Activated T-cell treated with anti-CD3 and anti-CD28 coated beads, Interleukin-2, amount 50 U/mL, for 1 hour (primary cell): Measurements from ENCODE around the gene NATD1.
"Not testable (repeated sequence)": the region's sequence is repeated elsewhere in the genome, so short reads cannot be mapped to it uniquely, and the experiment has no call there.

Source experiments
- DNase-seq: peaks from one replicate; pipeline ENCODE4 v3.0.0-alpha.2; 2020

NATD1 gene

DNA sequence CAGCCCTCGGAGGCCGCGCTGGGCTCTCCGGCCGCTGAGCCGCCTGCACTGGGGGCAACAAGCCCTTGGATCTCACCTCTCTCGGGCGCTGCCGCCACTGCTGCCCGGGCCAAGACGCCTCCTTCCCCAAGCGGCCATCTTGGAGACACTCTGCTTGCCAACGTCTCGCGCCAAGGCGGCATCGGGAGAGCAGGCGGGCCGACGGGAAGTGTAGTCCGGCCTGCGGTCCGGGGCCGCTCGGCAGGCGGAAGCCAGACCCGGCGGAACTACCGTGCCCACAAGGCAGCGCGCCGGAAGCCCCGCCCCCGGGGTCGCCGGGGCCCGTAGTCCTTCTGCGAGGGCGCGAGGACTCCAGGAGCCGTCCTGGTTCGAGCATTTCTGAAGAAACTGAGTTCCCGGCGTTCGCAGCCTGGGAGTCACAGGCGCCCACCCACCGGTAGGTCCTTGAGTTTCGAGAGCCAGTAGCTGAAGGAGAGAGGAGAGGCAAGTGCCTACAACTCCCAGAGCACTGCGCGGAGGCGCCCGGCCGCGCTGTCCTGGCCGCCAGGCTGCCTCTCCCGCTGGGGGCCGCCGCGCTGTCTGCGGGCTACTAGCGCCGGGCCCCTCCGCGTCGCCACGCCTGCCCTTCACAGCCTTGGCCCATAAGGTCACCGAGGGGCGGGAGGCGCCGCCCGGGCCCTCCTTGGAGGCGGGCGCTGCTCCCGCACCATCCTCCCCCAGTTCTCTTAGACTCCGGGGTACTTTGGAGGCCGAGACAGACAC is 39.0 kb downstream of the NATD1 start, which contains the start of gene TMEM11:
TMEM11 (minus strand) TSS at position 147 of the 762 bp plus-strand sequence; CDS start at position 138, 9 bp downstream.
- DNase-seq: peak; percentile 96

DNA sequence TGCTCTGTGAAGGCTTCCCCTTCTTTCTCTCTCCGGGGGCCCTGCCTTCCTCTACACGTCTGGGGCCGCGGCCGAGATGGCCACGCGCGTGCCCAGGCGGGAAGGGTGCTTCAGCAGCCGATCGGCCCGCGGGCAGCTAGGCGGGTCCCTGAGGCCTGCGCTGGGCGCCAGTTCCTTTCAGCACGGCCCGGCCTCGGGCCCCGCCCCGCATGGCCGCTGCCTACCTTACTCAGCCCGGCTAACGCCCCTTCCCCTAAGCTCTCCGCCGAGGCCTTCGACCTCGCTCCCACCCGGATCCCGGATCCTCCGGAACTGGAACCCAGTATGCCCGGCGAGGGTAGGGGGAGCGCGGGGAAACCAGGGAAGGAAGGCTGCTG is 39.6 kb downstream of the NATD1 start:
- no peak for DNase-seq

DNA sequence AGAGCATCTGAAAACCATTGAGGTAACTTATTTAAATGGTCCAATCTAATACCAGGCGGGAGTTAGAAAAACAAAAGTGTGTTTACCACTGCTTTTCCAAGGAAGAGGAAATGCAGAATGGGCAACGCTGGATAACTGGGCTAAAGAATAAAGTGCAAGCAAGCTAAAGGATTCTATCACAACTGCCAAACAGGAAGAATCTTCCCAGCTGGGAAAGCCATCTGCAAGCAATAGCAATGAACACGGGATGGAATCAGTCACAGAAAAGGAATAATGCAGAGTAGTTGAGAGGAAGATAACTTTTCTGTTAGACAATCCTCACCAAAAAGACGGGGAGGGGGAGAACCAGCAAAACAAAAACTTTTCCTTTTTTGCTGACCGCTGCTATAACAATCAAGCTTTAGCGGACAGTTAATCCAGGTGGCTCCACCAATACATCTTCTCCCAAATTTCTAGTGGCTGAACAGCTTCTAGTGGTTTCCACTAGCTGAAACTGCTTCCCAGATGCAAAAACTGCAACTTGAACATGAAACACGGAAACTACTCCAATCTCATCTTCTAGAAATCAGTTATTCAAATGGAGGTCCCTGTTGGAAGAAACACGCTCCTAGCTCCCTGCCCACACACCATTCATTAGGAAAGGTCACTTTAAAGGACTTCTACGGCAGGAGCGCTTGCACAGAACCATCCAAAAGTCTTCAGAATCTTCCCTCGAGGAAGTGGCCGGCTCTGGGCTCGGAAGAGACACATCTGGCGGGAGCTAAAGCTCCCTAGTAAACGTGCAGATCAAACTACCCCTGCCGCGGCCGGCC is 40.2 kb downstream of the NATD1 start:
- DNase-seq: no peak

DNA sequence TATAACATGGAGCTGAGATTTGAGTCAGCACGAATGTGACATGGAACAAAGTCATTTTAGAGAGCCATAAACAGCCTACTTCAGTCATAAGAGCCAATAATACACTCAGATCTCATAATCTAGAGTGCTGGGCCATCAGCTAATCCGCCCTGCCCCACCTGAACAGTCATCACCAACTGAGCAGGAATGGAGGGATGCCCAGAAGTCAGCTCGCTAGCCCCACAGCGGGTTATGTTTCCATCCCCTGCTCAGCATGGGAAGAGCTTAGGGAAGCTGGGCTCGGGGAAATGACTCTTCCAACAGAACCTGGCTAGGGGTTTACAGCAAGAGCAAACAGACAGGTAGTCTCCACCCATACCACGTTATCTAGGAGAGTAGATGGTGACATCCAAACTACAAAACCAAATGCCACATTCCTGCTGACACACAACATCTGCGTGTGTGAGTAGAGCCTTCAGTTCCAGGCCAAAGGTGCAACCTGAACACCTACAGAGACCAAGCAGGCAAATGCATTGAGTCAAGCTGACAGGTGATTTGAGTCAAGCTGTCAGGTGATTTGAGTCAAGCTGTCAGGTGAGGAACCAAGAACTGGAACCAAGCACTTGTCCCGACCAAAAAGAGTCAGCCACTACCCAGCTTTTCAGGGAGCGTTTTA is 41.3 kb downstream of the NATD1 start:
- DNase-seq: no peak

DNA sequence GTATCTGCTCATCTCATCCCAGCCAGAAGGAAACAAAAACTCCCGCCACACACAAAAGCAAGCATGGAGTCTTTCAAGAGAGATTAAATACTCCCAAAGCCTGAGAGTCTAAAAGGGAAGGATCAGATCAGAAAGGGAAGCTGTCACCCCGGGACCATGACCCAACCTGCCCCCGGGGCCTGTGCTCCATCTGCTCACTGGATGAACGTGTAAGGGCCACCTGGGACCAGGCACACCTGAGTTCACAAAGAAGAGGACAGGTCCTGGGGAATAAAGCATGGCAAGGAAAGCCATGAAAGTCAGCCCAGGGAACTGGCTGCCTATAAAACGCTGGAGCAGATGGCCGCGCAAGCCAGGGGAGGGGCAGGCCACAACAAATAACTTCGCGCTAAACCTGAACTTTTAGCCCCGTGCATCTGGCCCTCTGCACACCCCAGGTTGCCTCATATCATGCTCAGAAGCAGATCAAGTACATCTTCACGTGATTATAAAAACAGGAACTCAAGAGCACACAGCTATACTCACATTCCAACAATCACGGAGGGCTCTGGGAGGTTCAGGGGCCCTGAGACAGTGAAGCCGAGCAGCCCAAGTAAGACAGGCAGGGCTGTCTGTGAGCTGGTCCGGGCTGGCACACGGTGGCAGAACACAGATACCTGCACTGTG is 42.7 kb downstream of the NATD1 start:
- DNase-seq: no peak

DNA sequence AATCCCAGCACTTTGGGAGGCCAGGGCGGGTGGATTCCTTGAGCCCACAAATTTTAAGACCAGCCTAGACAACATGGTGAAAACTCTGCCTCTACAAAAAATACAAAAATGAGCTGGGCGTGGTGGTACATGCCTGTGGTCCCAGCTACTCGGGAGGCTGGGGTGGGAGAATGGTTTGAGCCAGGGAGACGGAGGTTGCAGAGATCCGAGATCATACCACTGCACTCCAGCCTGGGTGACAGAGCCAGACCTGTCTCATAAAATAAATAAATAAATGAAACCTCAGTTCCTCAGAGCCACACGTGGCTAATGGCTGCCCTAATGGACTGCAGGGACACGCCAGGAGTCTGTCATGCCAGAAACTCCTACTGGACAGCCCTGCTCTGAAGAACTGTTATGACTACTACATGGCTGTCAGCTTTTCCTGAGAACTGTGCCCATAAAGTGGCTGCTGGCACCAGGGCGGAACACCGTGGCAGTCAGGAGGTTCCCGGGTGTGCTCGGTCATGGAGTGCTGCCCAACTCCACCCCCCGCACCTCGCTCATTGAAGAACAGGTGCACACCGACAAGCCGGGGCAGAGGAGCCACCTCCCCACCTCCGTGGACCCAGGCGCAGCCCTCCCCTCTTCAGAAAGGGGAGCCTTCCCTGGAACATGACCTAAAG is 43.6 kb downstream of the NATD1 start:
- DNase-seq: no peak

DNA sequence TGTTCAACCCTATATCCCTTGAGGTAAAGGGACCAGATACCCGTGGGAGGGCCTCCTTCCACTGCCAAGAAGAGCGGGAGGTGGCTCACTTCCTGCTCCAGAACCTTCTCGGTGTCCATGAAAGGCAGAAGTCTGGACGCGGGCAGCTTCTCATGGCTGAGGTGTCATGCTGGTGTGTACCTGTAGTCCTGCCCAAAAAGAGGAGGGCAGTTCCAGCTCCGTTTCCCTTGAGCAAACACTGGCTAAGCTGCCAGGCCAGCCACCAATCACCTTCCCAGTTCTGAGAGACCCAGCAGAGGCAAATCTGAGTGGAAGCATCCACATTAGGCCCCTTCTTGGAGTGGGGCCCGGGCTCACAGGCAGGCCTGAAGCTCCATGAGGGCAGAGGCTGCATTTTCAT is 44.9 kb downstream of the NATD1 start:
- DNase-seq: no peak

DNA sequence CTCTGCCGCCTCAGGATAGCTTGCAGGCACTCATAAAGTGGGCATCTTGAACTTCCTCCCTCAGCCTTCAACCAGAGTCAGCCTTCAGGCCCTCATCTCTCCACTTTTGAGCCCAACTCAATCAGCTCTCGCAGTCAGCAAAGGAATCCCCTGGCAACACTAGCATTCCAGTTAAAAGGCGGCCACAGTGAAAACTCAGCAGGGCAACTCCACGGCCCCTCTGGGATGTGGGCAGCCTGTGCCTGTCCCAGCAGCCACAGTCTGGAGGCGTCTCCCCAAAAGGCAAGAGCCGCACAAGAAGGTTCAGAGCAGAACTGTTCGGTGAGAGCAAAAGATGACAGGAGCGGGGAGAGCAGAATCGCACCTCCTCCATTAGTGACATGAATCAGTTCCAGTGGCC is 48.3 kb downstream of the NATD1 start:
- DNase-seq: no peak

DNA sequence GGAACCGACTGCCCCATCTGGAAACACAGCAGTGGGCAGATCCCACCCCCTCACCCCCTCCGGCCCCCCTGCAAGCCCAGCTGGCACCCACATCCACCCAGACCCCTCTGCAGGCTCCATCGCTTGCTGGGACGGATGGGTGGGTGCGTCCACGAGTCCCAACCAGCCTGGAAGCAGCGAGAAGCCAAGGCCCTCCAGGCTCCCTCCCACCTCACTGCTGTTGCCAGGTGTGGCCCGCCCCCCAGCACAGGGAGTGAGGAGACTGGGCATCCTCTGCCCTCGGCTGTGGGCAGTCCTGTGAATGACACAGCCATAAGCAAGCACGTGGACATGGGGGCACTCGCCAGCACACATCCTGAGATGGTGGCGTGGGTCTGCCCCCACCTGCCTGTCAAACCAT is 50.7 kb downstream of the NATD1 start:
- no peak for DNase-seq

DNA sequence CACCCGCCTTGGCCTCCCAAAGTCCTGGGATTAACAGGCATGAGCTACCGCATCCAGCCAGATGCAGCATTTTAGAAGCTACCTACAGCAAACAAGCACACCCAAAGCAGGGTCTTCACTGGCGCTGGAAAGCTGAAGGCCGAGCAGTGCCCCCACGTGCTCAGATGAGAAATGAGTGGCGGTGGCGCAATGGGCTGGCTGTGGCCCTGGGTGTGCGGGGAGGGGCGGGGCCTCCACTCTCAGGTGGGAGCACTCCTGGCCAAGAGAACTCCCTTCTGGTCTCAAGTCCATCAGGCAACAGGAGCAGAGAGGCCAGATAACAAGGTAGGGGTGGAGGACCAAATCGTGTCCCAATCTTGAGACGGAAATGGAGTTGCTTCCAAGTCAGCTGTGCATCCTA is 51.3 kb downstream of the NATD1 start:
- DNase-seq: no peak

DNA sequence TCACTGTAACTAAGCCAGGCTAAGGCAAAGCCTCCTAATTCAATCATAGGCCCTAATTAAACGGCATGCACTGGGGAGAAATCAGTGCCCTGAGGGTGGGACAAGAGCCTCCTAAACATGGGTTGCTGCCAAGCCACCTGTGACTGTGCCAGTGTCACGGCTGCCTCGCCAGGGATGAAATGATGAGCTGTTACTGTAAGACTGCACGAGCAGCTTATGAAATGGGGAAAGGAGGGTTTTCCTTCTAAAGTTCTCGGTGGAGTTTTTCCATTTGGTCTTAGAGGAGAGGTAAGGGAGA is 52.0 kb downstream of the NATD1 start:
- no peak for DNase-seq

DNA sequence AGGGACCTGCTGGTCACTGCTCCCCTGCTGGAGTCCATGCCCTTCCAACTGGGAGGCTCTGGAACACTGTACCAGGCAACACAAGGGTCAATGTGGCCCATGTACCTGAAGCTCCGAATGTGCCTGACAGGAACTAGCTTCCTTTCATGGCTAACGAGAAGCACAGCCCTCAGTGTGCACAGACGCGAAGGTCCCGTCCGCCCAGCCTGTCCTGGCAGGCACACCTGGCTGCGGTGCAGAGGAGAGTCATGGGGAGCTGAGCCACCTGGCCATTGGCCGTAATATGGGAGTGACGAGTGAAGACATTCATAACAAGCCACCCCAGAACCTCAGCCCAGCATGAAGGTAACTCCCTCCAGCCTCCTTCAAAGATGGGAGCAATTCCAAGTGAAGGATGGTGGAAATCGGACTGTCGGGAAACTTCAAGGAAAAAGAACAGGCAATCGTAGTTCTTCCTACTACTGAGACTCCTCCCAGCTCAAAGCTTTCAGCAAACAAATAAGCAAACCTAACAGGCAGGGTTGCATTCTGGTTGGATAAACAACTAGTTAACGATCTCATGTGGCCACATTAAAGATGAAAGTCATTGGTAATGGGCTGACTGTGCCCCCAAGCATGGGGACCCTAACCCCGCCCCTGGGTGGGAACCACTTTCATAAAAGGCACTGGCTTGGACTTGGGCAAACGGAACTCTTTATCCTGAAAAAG is 52.5 kb downstream of the NATD1 start:
- no peak for DNase-seq

DNA sequence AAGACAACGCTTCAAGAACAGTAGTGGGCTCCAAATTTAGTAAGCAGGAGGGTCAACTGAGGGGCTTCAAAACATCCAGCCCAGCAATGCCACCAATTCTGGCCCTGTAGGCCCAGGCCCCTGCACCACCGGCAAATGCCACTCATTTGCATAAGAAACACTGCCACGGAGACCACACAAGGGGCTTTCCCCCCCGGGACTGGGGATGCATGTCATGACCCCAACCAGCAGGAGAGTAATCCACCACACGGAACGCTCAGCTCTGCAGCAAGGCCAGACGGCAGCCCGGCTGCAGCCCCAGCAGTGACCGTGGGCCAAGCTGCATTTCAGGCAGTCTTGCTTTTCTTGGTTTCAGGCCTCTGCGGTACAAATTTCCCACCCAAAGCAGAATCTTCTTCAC is 53.4 kb downstream of the NATD1 start:
- DNase-seq: no peak

DNA sequence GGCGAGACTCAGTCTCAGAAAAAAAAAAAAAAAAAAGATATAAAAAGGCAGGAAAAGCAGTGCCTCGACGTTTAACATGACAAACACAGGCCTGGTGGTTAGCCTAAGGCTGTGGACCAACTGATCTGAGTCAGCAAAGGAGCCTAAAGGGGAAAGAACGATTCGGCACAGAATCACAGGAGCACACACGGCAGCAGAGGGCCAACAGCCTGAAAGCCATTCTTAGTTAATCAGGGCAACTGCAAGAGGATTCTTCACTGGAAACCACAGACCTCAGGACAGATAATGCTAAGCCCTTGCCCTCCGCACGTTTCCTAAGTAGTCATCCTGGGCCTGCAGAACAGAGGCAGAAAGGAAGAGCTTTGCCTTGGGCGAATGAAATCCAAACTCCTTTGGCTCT is 53.9 kb downstream of the NATD1 start:
- DNase-seq: no peak

DNA sequence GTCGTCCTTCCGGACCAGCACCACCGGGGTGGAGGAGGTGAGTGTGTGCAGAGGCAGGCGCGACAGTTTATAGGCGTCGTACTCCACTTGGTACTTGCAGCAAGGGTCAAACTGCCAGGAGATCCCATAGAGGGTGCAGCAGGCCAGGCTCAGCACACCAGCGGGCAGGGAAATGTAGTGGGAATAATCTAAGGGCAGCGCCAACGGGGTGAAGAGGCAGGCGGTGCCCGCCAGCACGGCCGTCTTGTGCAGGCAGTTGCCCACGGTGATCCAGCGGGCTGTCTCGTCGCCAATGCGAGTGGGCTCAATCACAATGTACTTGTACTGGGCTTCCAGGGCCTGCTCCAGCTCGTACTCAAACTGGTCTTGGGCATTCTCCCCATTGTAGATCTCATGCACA is 54.8 kb downstream of the NATD1 start:
- DNase-seq: no peak

DNA sequence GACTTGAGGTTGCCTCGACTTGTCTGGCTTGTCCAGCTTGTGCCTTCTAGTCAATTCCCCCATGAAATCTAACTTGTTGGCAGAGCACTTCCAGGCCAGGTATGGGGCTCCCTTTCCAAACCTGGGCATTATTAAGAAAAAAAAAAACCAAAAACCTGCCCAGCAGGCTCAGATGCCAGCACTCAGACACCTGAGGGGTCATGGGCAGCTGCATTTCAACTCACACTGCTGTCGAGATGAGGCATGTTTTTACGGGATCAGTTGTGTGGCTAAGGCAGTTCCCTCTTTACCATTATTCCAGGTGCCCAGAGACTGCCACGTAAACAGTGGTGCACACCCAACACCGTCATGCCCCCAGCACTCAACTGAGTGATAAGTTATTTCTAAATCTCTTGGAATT is 57.1 kb downstream of the NATD1 start:
- DNase-seq: no peak

DNA sequence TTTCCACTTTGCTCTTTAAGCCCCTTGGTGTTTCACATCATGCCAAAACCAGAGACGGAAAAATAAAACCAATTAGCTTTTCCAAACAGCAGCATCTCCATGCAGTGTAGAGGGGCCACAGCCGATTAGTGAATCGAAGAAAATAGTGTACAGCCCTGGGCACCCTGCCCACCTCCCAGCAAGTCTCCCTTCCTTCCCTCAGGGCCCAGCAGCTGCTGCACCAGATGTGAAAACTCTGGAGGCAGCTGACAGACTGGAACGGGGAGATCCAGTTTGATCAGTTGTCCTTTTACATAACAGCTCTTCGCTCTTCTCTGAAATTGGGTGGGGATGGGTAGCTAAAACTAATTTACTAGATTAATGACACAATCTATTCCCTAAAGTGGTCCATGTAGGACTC is 58.5 kb downstream of the NATD1 start:
- no peak for DNase-seq

DNA sequence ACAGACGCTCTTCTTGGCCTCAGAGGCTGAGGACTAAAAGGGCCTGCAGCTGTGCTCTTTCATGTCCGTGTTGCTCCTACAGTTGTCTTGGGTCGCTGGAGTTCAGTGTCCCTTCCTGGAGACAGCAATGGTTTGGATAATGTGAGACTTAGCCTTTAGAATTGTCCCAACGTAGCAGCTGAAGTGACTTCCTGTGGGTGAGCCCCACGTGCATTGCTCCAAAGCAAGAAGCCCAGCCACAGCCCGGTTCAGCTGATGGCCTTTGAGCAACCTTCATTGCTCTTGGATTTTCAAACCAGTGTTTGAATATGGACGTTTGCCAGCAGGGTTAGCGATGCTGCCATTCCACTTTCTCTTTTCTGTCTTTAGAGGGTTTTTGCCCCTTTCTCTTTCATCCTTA is 59.0 kb downstream of the NATD1 start:
- DNase-seq: no peak

DNA sequence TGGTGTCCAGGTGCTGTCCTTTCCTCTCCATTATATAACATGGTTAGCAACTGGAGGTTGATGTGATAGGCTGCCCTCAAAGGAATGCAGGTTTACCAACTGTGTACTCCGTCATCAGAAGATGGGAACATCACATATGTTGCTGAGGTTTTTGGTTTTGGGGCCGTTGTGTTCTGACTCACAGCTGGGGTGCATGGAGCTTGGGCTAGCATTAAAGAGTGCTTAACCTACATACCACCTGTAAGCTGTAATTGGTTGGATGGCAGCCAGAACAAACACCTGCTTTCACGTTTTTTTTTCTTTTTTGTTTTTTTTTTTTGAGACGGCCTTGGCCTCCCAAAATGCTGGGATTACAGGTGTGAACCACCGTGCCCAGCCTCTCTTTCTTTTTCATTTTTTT is 60.2 kb downstream of the NATD1 start:
- no peak for DNase-seq

DNA sequence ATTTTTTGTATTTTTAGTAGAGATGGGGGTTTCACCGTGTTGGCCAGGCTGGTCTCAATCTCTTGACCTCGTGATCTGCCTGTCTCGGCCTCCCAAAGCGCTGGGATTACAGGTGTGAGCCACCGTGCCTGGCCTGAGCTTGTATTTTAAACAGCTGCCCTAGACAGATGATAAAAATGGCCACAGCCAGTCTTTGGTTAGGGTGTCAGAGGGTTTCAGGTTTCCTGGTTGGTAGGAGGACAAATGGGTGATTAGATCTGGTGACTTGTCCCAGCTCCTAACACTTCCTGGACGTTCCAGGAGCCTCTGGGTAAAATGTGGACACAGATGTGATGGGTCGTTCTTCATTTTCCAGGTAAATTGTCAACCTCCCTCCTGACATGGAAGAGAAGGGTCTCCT is 60.8 kb downstream of the NATD1 start:
- DNase-seq: not testable (repeated sequence)

DNA sequence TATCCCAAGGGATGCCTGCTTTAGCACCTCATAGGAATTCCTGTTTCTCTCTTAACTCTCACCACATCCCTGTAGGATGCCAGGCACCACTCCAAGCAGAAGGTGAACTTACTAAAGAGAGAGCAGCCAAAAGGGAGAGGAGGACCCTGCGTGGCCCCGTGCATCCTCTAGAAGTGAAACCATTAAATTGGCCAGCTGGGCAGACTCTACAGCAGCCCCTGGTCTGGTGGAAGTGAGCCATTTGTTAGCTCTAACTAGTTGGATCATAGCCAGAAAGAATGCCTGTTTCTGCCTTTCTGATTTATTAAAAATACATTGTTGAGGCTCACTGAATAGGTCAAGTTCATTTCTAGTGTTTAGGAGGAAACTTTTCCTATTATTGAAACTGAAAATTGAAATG is 61.5 kb downstream of the NATD1 start:
- DNase-seq: no peak

DNA sequence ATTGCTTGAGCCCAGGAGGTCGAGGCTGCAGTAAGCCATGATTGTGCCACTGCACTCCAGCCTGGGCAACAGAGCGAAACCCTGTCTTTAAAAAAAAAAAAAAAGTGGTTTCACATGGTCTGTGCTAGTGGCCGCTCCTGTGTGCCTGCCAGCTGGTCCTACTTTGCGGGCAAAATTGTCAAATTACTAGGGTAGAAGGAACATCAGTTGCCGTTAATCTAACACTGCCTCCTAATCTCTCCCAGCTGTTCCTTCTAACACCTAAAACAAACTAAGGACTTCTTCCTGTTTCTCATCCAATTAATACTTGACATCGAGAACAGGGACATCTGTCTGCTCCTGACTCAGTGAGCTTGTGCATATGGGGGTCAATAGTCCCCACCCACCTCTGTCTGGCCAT is 63.1 kb downstream of the NATD1 start:
- DNase-seq: no peak
